Endothelial cell of umbilical vein (primary cell): Measurements from ENCODE around the gene PTDSS2. TPM values are rescaled to one million over a fixed set of nuclear protein-coding genes. Genes with fewer than 3 reads are reported as not detected.

Experiments
- BruUV-seq: library from RNA; stranded (reverse); fragments of 400-500 nt; replicated peaks from 2 replicates; lab custom pipeline; 2021; lab: Mats Ljungman, UMichigan
- CTCF ChIA-PET: fragments of 300-600, 350-600 bp; sonication (Branson Sonifier 250); formaldehyde crosslinking; loops from one replicate; lab custom pipeline; 2021; ENCODE audit warnings: antibody characterized with exemption, inconsistent platforms; lab: Charles Lee
- POLR2A ChIA-PET: fragments of 300-600, 350-600 bp; sonication (Branson Sonifier 250); formaldehyde crosslinking; loops from one replicate; lab custom pipeline; 2021; ENCODE audit warnings: antibody characterized with exemption, inconsistent platforms; lab: Charles Lee
- DNase-seq: peaks from one replicate; pipeline ENCODE4 v3.0.0-alpha.2; 2011; ENCODE audit warnings: low read depth, low spot score
- FAIRE-seq: peaks from 2 replicates; lab custom pipeline; 2011; peaks lifted over from hg19 to GRCh38; lab: Jason Lieb, UNC
- H2AFZ ChIP-seq: 2 replicates; pipeline ENCODE4 v1.6.0; 2012; ENCODE audit warnings: low read depth, low read length, control low read depth, inconsistent platforms
- H3K27ac ChIP-seq: 2 replicates; pipeline ENCODE4 v1.5.1; 2011; ENCODE audit warnings: low read depth, mild to moderate bottlenecking, control low read depth, low read length, moderate library complexity; ENCODE audit not compliant: insufficient read depth
- H3K27me3 ChIP-seq, 2 experiments: 2 replicates each; pipeline versions ENCODE4 v1.6.0 to v1.6.1; 2011; ENCODE audit warnings: low read length in 2 of 2, mixed read lengths in 1 of 2; ENCODE audit not compliant: control insufficient read depth in 2 of 2, insufficient read depth in 2 of 2
- H3K36me3 ChIP-seq, 2 experiments: 2 replicates in 1 of 2; 3 replicates in 1 of 2; pipeline ENCODE4 v1.5.1; 2011; ENCODE audit warnings: low read length in 2 of 2, mild to moderate bottlenecking in 1 of 2, moderate library complexity in 1 of 2; ENCODE audit not compliant: control insufficient read depth in 2 of 2, insufficient read depth in 2 of 2; ENCODE audit errors: extremely low read depth in 1 of 2
- H3K4me1 ChIP-seq: 3 replicates; pipeline ENCODE4 v1.5.1; 2011; ENCODE audit warnings: mild to moderate bottlenecking, low read length; ENCODE audit not compliant: control insufficient read depth, insufficient read depth; ENCODE audit errors: extremely low read depth
- H3K4me2 ChIP-seq: 2 replicates; pipeline ENCODE4 v1.6.1; 2011; ENCODE audit warnings: low read length, control low read depth, mixed read lengths; ENCODE audit not compliant: insufficient read depth
- H3K4me3 ChIP-seq, 3 experiments: fragments of 200-600 bp in 1 of 3; sonication (generic), shearing (Covaris generic) in 1 of 3; replicated peaks in 1 of 3; 2 replicates each; pipeline ENCODE4 v1.5.1; 2011 to 2016; ENCODE audit warnings: control low read depth in 3 of 3, low read length in 3 of 3, mild to moderate bottlenecking in 2 of 3, inconsistent platforms in 1 of 3, low read depth in 1 of 3, moderate library complexity in 1 of 3; ENCODE audit not compliant: insufficient read depth in 1 of 3
- H3K79me2 ChIP-seq: 2 replicates; pipeline ENCODE4 v1.6.0; 2012; ENCODE audit warnings: low read length, inconsistent platforms; ENCODE audit not compliant: control insufficient read depth, insufficient read depth
- H3K9ac ChIP-seq: replicated peaks from 2 replicates; pipeline ENCODE3; 2011; ENCODE audit warnings: low read length, control low read depth; ENCODE audit not compliant: insufficient read depth; ENCODE audit errors: extremely low read depth
- H3K9me1 ChIP-seq: replicated peaks from 3 replicates; pipeline ENCODE4 v1.6.0; 2011; ENCODE audit warnings: mild to moderate bottlenecking, low read length; ENCODE audit not compliant: control insufficient read depth, insufficient read depth; ENCODE audit errors: extremely low read depth
- H3K9me3 ChIP-seq: replicated peaks from 2 replicates; pipeline ENCODE4 v1.5.1; 2012; ENCODE audit warnings: low read length, inconsistent platforms; ENCODE audit not compliant: control insufficient read depth, insufficient read depth
- H4K20me1 ChIP-seq: replicated peaks from 2 replicates; pipeline ENCODE3; 2011; ENCODE audit warnings: mild to moderate bottlenecking, low read length; ENCODE audit not compliant: control insufficient read depth, insufficient read depth; ENCODE audit errors: extremely low read depth
- EZH2 ChIP-seq: IDR thresholded peaks from 2 replicates; pipeline ENCODE4 v1.6.1; 2012; ENCODE audit warnings: borderline replicate concordance, low read depth, mild to moderate bottlenecking, moderate library complexity, low read length, inconsistent platforms; ENCODE audit not compliant: severe bottlenecking
- FOS ChIP-seq: IDR thresholded peaks from 2 replicates; pipeline ENCODE4 v1.6.1; 2011; ENCODE audit warnings: mild to moderate bottlenecking, low read length, moderate library complexity, borderline replicate concordance; ENCODE audit not compliant: insufficient read depth
- GATA2 ChIP-seq: IDR thresholded peaks from 2 replicates; pipeline ENCODE4 v1.7.0; 2011; ENCODE audit warnings: low read depth, mild to moderate bottlenecking, moderate library complexity, mixed read lengths, low read length; ENCODE audit not compliant: insufficient read length, insufficient read depth
- JUN ChIP-seq: IDR thresholded peaks from 2 replicates; pipeline ENCODE4 v1.6.1; 2011; ENCODE audit warnings: borderline replicate concordance, low read depth; ENCODE audit not compliant: insufficient read length, insufficient read depth
- MYC ChIP-seq: IDR thresholded peaks from one replicate; pipeline ENCODE4 v1.6.1; 2011; ENCODE audit warnings: mild to moderate bottlenecking, low read depth, low read length
- POLR2A ChIP-seq: IDR thresholded peaks from 2 replicates; pipeline ENCODE4 v1.6.1; 2012; ENCODE audit warnings: low read depth, mild to moderate bottlenecking, control low read depth, low read length
- POLR2AphosphoS5 ChIP-seq: IDR thresholded peaks from 2 replicates; pipeline ENCODE4 v1.6.1; 2012; ENCODE audit warnings: low read depth, mild to moderate bottlenecking, control low read depth, low read length, moderate library complexity; ENCODE audit not compliant: insufficient read depth
- dilution Hi-C: fragments of 300-500 bp; cut with MboI; formaldehyde crosslinking; loops from one replicate; pipeline ENCODE4 v1.15.0; 2019; ENCODE audit warnings: low sequenced_read_pairs; ENCODE audit not compliant: extremely low pct_ligation_motif_present
- intact Hi-C: fragments of 100-400 bp; cut with micrococcal nuclease; formaldehyde crosslinking; loops from one replicate; pipeline ENCODE4 v1.10.0; 2022
- polyA plus RNA-seq, 4 experiments: library from polyadenylated mRNA; depleted of rRNA in 3 of 4; stranded (reverse) in 3 of 4; unstranded in 1 of 4; fragments of >200 nt; gene quantifications; 2 replicates each; pipeline versions ENCODE4 v1.2.1 to v1.2.3, GENCODE V29; 2011 to 2012; ENCODE audit warnings: missing spikeins in 1 of 4
- total RNA-seq: library from RNA; stranded (reverse); gene quantifications from 2 replicates; pipeline ENCODE4 v1.2.3, GENCODE V29; 2021
- TF ChIP-seq, protein P1 (sequence below): IDR thresholded peaks from 2 replicates; pipeline ENCODE4 v1.6.1; 2011; ENCODE audit not compliant: insufficient read depth, insufficient read length
- TF ChIP-seq, protein P2 (sequence below), 2 donors: IDR thresholded peaks; 1 replicate in 1 of 2; 2 replicates in 1 of 2; pipeline ENCODE4 v1.5.1; 2011; ENCODE audit warnings: low read length in 2 of 2, mild to moderate bottlenecking in 2 of 2, moderate library complexity in 2 of 2, control low read depth in 1 of 2, inconsistent platforms in 1 of 2, low read depth in 1 of 2; ENCODE audit not compliant: insufficient read depth in 1 of 2; ENCODE audit errors: extremely low read depth in 1 of 2

Gene PTDSS2
- total and polyA plus RNA-seq, 2 donors (not counting 3 experiments of a cell fraction or from before 2014, with no cell fraction given): 41.4 to 46.8 TPM

DNA sequence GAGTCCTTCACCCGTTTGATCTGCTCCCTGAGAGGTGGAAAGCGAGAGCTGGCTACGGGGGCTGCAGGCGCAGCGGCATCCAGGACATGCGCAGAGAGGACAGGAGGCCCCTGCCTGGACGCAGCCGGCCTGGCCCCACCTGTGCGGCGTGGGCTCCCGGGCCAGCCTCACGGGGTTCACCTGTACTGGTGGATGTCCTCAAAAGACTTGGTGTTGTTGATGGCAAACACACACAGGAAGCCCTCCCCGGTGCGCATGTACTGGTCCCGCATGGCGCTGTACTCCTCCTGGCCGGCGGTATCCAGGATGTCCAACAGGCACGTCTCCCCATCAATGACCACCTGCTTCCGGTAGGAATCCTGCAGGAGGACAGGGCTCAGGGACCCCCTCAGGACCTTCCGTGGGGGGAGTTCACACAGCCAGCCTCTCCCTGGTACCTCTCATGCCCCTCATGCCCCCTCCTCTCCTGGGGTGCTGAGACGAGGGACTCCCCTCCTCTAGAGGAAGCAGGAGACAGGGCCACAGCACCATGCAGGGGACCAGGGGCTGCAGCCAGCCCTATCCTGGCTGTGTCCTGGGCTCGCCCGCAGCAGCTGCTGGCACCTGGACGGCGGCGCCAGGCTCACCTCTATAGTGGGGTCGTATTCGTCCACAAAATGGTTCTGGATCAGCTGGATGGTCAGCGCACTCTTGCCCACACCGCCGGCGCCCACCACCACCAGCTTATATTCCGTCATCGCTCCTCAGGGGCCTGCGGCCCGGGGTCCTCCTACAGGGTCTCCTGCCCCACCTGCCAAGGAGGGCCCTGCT is 83.7 kb downstream of the PTDSS2 start:
- H3K4me3 ChIP-seq: peak overlapping the region in 1 of 3 experiments; percentile 74
- H3K4me1 ChIP-seq: peaks cover 7% of the 10 kb centered on the region
- H2AFZ ChIP-seq: no peak overlapping the region
- no peak overlapping the region for H3K27ac ChIP-seq
- ChIA-PET POLR2A (no interaction called here), CTCF (no interaction called here)
- no peaks in the 10 kb centered on the region for H3K9me3 ChIP-seq
- DNase-seq (no peak), FAIRE-seq (no peak)
- no peaks in the 10 kb centered on the region for H3K27me3 ChIP-seq
- no peak overlapping the region for H3K4me2 ChIP-seq
- intact Hi-C loops (loop anchor here (2.0 kb wide), 1 partner anchor 15 kb away; no protein-coding TSS in a partner anchor), dilution Hi-C loops (no loop called here)
- H3K9ac ChIP-seq: no peak overlapping the region
- TF ChIP-seq EZH2 (no peak), POLR2AphosphoS5 (no peak), POLR2A (no peak), GATA2 (no peak), FOS (no peak), MYC (no peak), JUN (no peak)
- TF ChIP-seq, protein P1, sequence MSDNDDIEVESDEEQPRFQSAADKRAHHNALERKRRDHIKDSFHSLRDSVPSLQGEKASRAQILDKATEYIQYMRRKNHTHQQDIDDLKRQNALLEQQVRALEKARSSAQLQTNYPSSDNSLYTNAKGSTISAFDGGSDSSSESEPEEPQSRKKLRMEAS: no peak
- TF ChIP-seq, protein P2, sequence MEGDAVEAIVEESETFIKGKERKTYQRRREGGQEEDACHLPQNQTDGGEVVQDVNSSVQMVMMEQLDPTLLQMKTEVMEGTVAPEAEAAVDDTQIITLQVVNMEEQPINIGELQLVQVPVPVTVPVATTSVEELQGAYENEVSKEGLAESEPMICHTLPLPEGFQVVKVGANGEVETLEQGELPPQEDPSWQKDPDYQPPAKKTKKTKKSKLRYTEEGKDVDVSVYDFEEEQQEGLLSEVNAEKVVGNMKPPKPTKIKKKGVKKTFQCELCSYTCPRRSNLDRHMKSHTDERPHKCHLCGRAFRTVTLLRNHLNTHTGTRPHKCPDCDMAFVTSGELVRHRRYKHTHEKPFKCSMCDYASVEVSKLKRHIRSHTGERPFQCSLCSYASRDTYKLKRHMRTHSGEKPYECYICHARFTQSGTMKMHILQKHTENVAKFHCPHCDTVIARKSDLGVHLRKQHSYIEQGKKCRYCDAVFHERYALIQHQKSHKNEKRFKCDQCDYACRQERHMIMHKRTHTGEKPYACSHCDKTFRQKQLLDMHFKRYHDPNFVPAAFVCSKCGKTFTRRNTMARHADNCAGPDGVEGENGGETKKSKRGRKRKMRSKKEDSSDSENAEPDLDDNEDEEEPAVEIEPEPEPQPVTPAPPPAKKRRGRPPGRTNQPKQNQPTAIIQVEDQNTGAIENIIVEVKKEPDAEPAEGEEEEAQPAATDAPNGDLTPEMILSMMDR (IDR thresholded peaks at IDR 0.05; ENCODE audit: extremely low read depth in 1 of 2, insufficient read depth in 1 of 2, low read depth in 1 of 2, low read length in 2 of 2): no peak
- BruUV-seq: TSS peak; percentile 30
- peaks cover 16% of the 10 kb centered on the region for H3K79me2 ChIP-seq
- H4K20me1 ChIP-seq: no peaks in the 10 kb centered on the region
- H3K36me3 ChIP-seq: peaks cover 4 to 18% of the 10 kb centered on the region in 2 experiments
- H3K9me1 ChIP-seq: no peaks in the 10 kb centered on the region
